ENCODE measurements around the gene HECTD4. TPM values are rescaled to one million over a fixed set of nuclear protein-coding genes. Genes with fewer than 3 reads are reported as not detected.
A peak's percentile ranks its signal among the peaks of the same experiment; 100 is the strongest.

Gene HECTD4
- total and polyA plus RNA-seq, 9 of the 15 experiments (the other 6 are each of a cell fraction or from before 2014, with no cell fraction given): 3.5 to 33.3 (median 13.5) TPM

- peak; percentile 82 for TF ChIP-seq NBN (IDR thresholded peaks at IDR 0.05; ENCODE audit: low read depth)
- TF ChIP-seq CHCHD3 (CRISPR knock-in tag; IDR thresholded peaks at IDR 0.05): no peak
- peak; percentile 79 for TF ChIP-seq KHSRP (IDR thresholded peaks at IDR 0.05)
- TF ChIP-seq ZNF639 (CRISPR knock-in tag; conservative IDR thresholded peaks at IDR 0.05 in 1 of 2, IDR thresholded peaks at IDR 0.05 in 1 of 2): peak in 1 of 2 experiments; percentile 85; a peak in 2 of 4 replicates
- 0 out of 4 replicates have a peak, but pooled peaks of 1 of the 2 experiments have one; percentile 61 for TF ChIP-seq MAZ (CRISPR knock-in tag; conservative IDR thresholded peaks at IDR 0.05 in 1 of 2, IDR thresholded peaks at IDR 0.05 in 1 of 2)
- peak; percentile 52; the same call in 1 of the 2 replicates for TF ChIP-seq ESRRA (IDR thresholded peaks at IDR 0.05; ENCODE audit: borderline replicate concordance, low read depth)
- peak; percentile 84; the same call in 1 of the 2 replicates for TF ChIP-seq CTBP1 (IDR thresholded peaks at IDR 0.05; ENCODE audit: borderline replicate concordance)
- no peak for TF ChIP-seq FOXA1 (IDR thresholded peaks at IDR 0.05; ENCODE audit: borderline replicate concordance)
- peak; percentile 85 for TF ChIP-seq HDAC3 (IDR thresholded peaks at IDR 0.05; ENCODE audit: borderline replicate concordance, partially characterized antibody)
- peak; percentile 53; the same call in 1 of the 2 replicates for TF ChIP-seq RAD51 (IDR thresholded peaks at IDR 0.05; ENCODE audit: borderline replicate concordance, low read depth)
- peak; percentile 60 for TF ChIP-seq NFE2 (IDR thresholded peaks at IDR 0.05; ENCODE audit: low read depth)
- TF ChIP-seq NR4A1 (CRISPR knock-in tag; IDR thresholded peaks at IDR 0.05): no peak
- 0 out of 2 replicates have a peak, but pooled peaks have one; percentile 76 for TF ChIP-seq NR4A1 (tag; IDR thresholded peaks at IDR 0.05)
- peak; percentile 80 for TF ChIP-seq MTA3 (IDR thresholded peaks at IDR 0.05; ENCODE audit: borderline replicate concordance)
- peak; percentile 36; the same call in 1 of the 2 replicates for TF ChIP-seq NR2C1 (IDR thresholded peaks at IDR 0.05)
- no peak for TF ChIP-seq NR2C1 (tag; IDR thresholded peaks at IDR 0.05)
These were observed 31.3 kb downstream of the HECTD4 start (continued) for GRCh38 chr12:112350593-112351592.

Data from K562 (cell line).